Thyroid gland (tissue), 4 donors: ENCODE results near the gene PDE6D.

Source experiments
- CTCF ChIP-seq, 6 experiments: fragments of 200-600 bp in 3 of 6; fragments of 450-650 bp in 3 of 6; sonication (generic) in 3 of 6; IDR thresholded peaks; one replicate each; pipeline ENCODE4 v1.5.1; 2016 to 2019; ENCODE audit warnings: antibody characterized with exemption in 6 of 6, mild to moderate bottlenecking in 2 of 6, inconsistent platforms in 1 of 6, moderate library complexity in 1 of 6
- POLR2A ChIP-seq, 2 donors: fragments of 450-650 bp; IDR thresholded peaks; one replicate each; pipeline ENCODE4 v1.6.1; 2017; ENCODE audit warnings: antibody characterized with exemption in 2 of 2, mild to moderate bottlenecking in 2 of 2, moderate library complexity in 1 of 2

DNA sequence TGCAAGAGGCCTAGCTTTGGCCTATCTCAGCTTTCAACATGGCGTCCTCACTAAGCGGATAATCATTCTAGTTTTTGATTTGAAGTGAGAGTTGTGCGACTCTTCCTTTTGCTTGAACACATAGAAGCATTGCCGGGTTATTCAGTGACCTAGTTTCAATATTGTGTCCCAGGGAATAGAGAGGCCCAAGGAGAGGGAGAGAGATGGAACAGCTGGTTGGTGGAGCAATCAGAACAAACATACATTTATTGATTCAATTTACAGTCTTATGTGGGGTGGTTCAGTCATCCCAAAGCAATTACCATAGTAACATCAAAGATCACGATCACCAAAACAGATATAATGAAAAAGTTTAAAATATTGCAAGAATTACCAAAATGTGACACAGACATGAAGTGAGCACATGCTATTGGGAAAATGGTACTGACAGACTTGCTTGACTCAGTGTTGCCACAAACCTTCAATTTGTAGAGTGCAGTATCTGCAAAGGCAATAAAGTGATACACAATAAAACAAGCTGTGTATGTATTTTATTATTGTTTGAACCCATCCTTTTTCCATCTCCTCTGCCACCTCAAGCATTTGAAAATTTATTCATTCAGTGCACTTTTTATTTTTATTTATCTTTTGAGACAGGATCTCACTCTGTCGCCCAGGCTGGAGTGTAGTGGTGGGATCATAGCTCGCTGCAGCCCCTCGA, 35.4 kb upstream of the PDE6D start:
- TF ChIP-seq CTCF (IDR thresholded peaks at IDR 0.05), result no peak
- no peak for TF ChIP-seq POLR2A (IDR thresholded peaks at IDR 0.05)
